Loucy (cell line): ENCODE data around the gene HDDC2.

Source experiments
- CTCF ChIP-seq: fragments of 200-600 bp; sonication (generic); conservative IDR thresholded peaks from 2 replicates; pipeline ENCODE4 v1.5.1; 2014; ENCODE audit warnings: mild to moderate bottlenecking, antibody characterized with exemption, low read length
- EZH2phosphoT487 ChIP-seq: fragments of 200-600 bp; IDR thresholded peaks from 2 replicates; pipeline ENCODE4 v1.6.1; 2018; ENCODE audit warnings: antibody characterized with exemption, mild to moderate bottlenecking, moderate library complexity, borderline replicate concordance

GRCh38 chr6:125255201-125255600 is 46.6 kb downstream of the HDDC2 start:
- TF ChIP-seq CTCF (no peak), EZH2phosphoT487 (no peak)
